Neural crest cell (in vitro differentiated cells): ENCODE results near the gene DDA1. TPM values are rescaled to one million over a fixed set of nuclear protein-coding genes. Genes with fewer than 3 reads are reported as not detected.

Source experiments
- DNase-seq: peaks from one replicate; pipeline ENCODE4 v3.0.0; 2021; ENCODE audit warnings: low read depth, mixed read lengths, low spot score
- H3K27ac Mint-ChIP-seq: one replicate; pipeline ENCODE4 v1.8.0; 2021; ENCODE audit warnings: mild to moderate bottlenecking, mixed read lengths; ENCODE audit not compliant: unreplicated experiment
- H3K27me3 Mint-ChIP-seq: 2 replicates; pipeline ENCODE4 v1.8.0; 2021; ENCODE audit warnings: low read depth, mild to moderate bottlenecking, mixed read lengths
- H3K36me3 Mint-ChIP-seq: 2 replicates; pipeline ENCODE4 v1.8.0; 2021; ENCODE audit warnings: low read depth, mild to moderate bottlenecking, mixed read lengths
- H3K4me1 Mint-ChIP-seq: 2 replicates; pipeline ENCODE4 v1.8.0; 2021; ENCODE audit warnings: mixed read lengths
- H3K4me3 Mint-ChIP-seq: one replicate; pipeline ENCODE4 v1.8.0; 2021; ENCODE audit warnings: mild to moderate bottlenecking, mixed read lengths
- H3K9me3 Mint-ChIP-seq: 2 replicates; pipeline ENCODE4 v1.8.0; 2021; ENCODE audit warnings: mixed read lengths
- total RNA-seq: library from RNA; stranded (reverse); gene quantifications from 2 replicates; pipeline ENCODE4 v1.2.1, GENCODE V29; 2021
- TF ChIP-seq, protein P1 (sequence below): fragments of 200-600 bp; sonication (generic); conservative IDR thresholded peaks from 2 replicates; pipeline ENCODE4 v1.5.0; 2021; ENCODE audit warnings: antibody characterized with exemption, mild to moderate bottlenecking

The DDA1 gene
- total RNA-seq, 1 donor from 2014 or later, result 44.9 TPM

DNA sequence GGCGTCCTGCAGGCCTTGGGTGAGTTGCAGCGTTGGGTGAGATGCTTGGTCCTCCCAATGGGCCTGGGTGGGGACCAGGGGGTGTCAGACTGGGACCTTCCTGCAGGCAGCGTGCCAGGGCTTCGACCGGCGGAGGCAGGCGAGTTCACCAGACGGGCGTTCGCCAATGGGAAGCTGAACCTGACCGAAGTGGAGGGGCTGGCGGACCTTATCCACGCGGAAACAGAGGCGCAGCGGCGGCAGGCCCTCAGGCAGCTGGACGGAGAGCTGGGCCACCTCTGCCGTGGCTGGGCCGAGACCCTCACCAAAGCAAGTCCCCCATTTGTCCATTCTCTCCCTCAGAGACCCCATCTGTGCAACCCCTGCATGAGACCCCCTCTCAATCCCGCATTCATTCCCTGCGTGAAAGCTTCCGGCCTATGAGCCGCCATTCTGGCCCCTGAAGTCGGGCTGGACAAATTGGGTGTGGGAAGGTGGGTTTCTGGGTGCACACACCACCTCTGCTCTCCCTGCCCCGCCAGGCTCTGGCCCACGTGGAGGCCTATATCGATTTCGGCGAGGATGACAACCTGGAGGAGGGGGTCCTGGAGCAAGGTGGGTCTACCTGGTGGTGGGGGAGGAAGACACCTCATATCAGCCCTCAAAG lies 29.2 kb downstream of the DDA1 start:
- TF ChIP-seq, protein P1, sequence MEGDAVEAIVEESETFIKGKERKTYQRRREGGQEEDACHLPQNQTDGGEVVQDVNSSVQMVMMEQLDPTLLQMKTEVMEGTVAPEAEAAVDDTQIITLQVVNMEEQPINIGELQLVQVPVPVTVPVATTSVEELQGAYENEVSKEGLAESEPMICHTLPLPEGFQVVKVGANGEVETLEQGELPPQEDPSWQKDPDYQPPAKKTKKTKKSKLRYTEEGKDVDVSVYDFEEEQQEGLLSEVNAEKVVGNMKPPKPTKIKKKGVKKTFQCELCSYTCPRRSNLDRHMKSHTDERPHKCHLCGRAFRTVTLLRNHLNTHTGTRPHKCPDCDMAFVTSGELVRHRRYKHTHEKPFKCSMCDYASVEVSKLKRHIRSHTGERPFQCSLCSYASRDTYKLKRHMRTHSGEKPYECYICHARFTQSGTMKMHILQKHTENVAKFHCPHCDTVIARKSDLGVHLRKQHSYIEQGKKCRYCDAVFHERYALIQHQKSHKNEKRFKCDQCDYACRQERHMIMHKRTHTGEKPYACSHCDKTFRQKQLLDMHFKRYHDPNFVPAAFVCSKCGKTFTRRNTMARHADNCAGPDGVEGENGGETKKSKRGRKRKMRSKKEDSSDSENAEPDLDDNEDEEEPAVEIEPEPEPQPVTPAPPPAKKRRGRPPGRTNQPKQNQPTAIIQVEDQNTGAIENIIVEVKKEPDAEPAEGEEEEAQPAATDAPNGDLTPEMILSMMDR, result no peak
- Mint-ChIP-seq H3K27me3 (no peaks in the 10 kb centered on the region), H3K27ac (no peak overlapping the region), H3K4me3 (peak overlapping the region; percentile 93), H3K4me1 (peaks cover 18% of the 10 kb centered on the region), H3K36me3 (no peaks in the 10 kb centered on the region), H3K9me3 (no peaks in the 10 kb centered on the region)
- no peak for DNase-seq

DNA sequence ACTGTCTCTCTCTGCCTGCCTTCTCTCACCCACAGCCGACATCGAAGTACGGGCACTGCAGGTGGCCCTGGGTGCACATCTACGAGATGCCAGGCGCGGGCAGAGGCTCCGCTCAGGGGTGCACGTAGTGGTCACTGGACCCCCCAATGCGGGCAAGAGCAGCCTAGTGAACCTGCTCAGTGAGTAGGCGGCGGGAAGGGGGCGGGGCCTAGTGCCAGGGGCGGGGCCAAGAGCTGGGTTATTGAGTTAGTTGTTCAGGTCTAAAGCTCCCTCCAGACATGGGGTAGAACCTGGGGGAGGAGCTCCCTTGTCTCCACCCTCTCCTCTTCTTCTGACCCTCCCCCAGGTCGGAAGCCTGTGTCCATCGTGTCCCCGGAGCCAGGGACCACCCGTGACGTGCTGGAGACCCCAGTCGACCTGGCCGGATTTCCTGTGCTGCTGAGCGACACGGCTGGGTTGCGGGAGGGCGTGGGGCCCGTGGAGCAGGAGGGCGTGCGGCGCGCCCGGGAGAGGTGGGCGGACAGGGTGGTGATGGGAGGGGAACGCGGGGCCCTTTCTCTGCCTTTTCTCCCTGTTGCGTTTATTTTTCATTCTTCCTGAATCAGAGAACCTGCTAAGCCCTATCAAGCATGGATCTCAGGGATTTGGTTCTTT lies 29.9 kb downstream of the DDA1 start:
- Mint-ChIP-seq H3K4me3 (peak overlapping the region; percentile 70), H3K27me3 (no peaks in the 10 kb centered on the region), H3K36me3 (no peaks in the 10 kb centered on the region), H3K27ac (no peak overlapping the region), H3K4me1 (peaks cover 14% of the 10 kb centered on the region), H3K9me3 (no peaks in the 10 kb centered on the region)
- DNase-seq, result no peak
- TF ChIP-seq, protein P1, result no peak

DNA sequence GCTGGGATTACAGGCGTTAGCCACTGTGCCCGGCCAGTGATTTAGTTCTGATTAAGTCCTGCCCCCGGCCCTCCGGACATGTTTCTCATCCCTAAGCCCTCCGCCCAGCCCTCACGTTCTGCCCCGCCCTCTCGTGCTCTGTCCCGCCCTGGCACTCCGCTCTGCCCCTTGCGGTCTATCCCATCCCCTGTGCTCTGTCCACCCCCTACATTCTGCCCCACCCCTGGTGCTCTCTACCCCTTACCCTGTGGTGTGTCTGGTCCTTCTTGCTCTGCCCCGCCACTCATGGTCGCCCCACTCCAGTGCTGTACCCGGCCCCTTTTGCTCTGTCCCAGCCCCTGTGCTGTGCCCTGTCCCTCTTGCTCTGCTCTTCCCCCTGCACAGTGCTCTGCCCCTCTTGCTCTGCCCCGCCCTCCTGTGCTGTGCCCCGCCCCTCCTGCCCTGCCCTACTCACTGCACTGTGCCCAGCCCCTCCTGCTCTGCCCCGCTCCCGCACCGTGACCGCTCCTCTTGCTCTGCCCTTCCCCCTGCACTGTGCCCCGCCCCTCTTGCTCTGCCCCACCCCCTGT lies 31.0 kb downstream of the DDA1 start:
- no peaks in the 10 kb centered on the region for H3K27me3 Mint-ChIP-seq
- no peak for DNase-seq
- H3K36me3 Mint-ChIP-seq, result no peaks in the 10 kb centered on the region
- no peak overlapping the region for H3K4me3 Mint-ChIP-seq
- H3K4me1 Mint-ChIP-seq, result peaks cover 6% of the 10 kb centered on the region
- H3K9me3 Mint-ChIP-seq, result no peaks in the 10 kb centered on the region
- TF ChIP-seq, protein P1, result no peak
- H3K27ac Mint-ChIP-seq, result no peak overlapping the region

DNA sequence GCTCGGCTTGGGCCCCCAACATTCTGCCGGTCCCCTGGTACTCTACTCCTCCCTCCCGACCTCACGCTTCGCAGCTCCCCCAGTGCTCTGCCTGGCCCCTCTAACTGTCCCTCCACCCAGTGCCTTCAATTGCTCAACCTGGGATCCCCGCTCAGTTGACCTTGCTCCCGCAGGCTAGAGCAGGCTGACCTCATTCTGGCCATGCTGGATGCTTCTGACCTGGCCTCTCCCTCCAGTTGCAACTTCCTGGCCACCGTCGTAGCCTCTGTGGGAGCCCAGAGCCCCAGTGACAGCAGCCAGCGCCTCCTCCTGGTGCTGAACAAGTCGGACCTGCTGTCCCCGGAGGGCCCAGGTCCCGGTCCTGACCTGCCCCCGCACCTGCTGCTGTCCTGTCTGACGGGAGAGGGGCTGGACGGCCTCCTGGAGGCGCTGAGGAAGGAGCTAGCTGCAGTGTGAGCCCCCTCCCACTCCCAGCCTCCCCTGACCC lies 31.6 kb downstream of the DDA1 start:
- no peak overlapping the region for H3K4me3 Mint-ChIP-seq
- no peaks in the 10 kb centered on the region for H3K27me3 Mint-ChIP-seq
- H3K9me3 Mint-ChIP-seq, result no peaks in the 10 kb centered on the region
- TF ChIP-seq, protein P1, result no peak
- peaks cover 6% of the 10 kb centered on the region for H3K4me1 Mint-ChIP-seq
- DNase-seq, result no peak
- no peaks in the 10 kb centered on the region for H3K36me3 Mint-ChIP-seq
- no peak overlapping the region for H3K27ac Mint-ChIP-seq

DNA sequence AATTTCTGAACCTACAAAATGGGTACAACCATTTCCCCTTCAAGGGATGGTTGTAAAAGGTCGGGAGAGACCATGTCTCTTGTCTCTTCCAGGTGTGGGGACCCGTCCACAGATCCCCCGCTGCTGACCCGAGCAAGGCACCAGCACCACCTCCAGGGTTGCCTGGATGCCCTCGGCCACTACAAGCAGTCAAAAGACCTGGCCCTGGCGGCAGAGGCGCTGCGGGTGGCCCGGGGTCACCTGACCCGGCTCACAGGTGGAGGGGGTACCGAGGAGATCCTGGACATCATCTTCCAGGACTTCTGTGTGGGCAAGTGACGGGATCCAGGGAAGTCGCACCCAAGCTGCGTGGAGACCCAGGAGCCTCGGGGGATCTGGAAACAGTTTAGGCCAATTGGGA lies 32.0 kb downstream of the DDA1 start:
- no peak overlapping the region for H3K27ac Mint-ChIP-seq
- H3K36me3 Mint-ChIP-seq, result no peaks in the 10 kb centered on the region
- TF ChIP-seq, protein P1, result no peak
- no peak for DNase-seq
- no peaks in the 10 kb centered on the region for H3K9me3 Mint-ChIP-seq
- peaks cover 10% of the 10 kb centered on the region for H3K4me1 Mint-ChIP-seq
- H3K4me3 Mint-ChIP-seq, result peak overlapping the region; percentile 44
- H3K27me3 Mint-ChIP-seq, result no peaks in the 10 kb centered on the region
